Skeletal muscle tissue (tissue), 4 donors: Measurements from ENCODE around the gene GNG4. TPM values are rescaled to one million over a fixed set of nuclear protein-coding genes. Genes with fewer than 3 reads are reported as not detected.

Source experiments
- H3K27ac ChIP-seq: one replicate; pipeline ENCODE4 v1.7.0; 2013; ENCODE audit warnings: mild to moderate bottlenecking, low read depth, low read length, inconsistent platforms
- H3K27me3 ChIP-seq, 3 donors: one replicate each; pipeline ENCODE4 v1.7.0; 2013; ENCODE audit warnings: low read length in 3 of 3; ENCODE audit not compliant: control insufficient read depth in 3 of 3, insufficient read depth in 3 of 3
- H3K36me3 ChIP-seq, 3 donors: one replicate each; pipeline ENCODE4 v1.7.0; 2013; ENCODE audit warnings: low read length in 3 of 3; ENCODE audit not compliant: control insufficient read depth in 3 of 3, insufficient read depth in 3 of 3
- H3K4me1 ChIP-seq, 3 donors: one replicate each; pipeline ENCODE4 v1.7.0; 2013; ENCODE audit warnings: low read length in 3 of 3, mild to moderate bottlenecking in 3 of 3; ENCODE audit not compliant: control insufficient read depth in 3 of 3, insufficient read depth in 3 of 3
- H3K4me3 ChIP-seq, 3 donors: one replicate each; pipeline ENCODE4 v1.7.0; 2013; ENCODE audit warnings: low read length in 3 of 3
- H3K9ac ChIP-seq, 3 donors: one replicate each; pipeline ENCODE4 v1.7.0; 2013; ENCODE audit warnings: low read length in 3 of 3, mild to moderate bottlenecking in 3 of 3, moderate library complexity in 2 of 3, low read depth in 1 of 3
- H3K9me3 ChIP-seq, 3 donors: one replicate each; pipeline ENCODE4 v1.7.0; 2013; ENCODE audit warnings: low read length in 3 of 3; ENCODE audit not compliant: control insufficient read depth in 3 of 3
- total RNA-seq: library from RNA; depleted of rRNA; stranded (reverse); fragments of >200 nt; gene quantifications from one replicate; pipeline ENCODE4 v1.2.3, GENCODE V29; 2014
- donor health status: Osteomylitis.

The GNG4 gene
- total RNA-seq, 1 donor from 2014 or later: 1.0 TPM

GRCh38 chr1:235571482-235571881 lies 78.1 kb downstream of the GNG4 start:
- Histone ChIP-seq H3K4me3 (no peak overlapping the region), H3K9ac (no peak overlapping the region), H3K36me3 (no peaks in the 10 kb centered on the region), H3K27me3 (no peaks in the 10 kb centered on the region), H3K27ac (no peak overlapping the region), H3K4me1 (no peaks in the 10 kb centered on the region), H3K9me3 (no peaks in the 10 kb centered on the region)

- no peaks in the 10 kb centered on the region for H3K4me1 ChIP-seq
- no peak overlapping the region for H3K4me3 ChIP-seq
- H3K27me3 ChIP-seq: no peaks in the 10 kb centered on the region
- H3K36me3 ChIP-seq: no peaks in the 10 kb centered on the region
- no peaks in the 10 kb centered on the region for H3K9me3 ChIP-seq
- no peak overlapping the region for H3K9ac ChIP-seq
- no peak overlapping the region for H3K27ac ChIP-seq
Observed at GRCh38 chr1:235567812-235568503, 81.6 kb downstream of the GNG4 start.

GRCh38 chr1:235566084-235566483 lies 83.5 kb downstream of the GNG4 start:
- no peaks in the 10 kb centered on the region for H3K27me3 ChIP-seq
- H3K27ac ChIP-seq: no peak overlapping the region
- no peaks in the 10 kb centered on the region for H3K4me1 ChIP-seq
- no peaks in the 10 kb centered on the region for H3K9me3 ChIP-seq
- no peak overlapping the region for H3K9ac ChIP-seq
- H3K36me3 ChIP-seq: no peaks in the 10 kb centered on the region
- H3K4me3 ChIP-seq: no peak overlapping the region

- no peaks in the 10 kb centered on the region for H3K27me3 ChIP-seq
- H3K9me3 ChIP-seq: no peaks in the 10 kb centered on the region
- H3K4me1 ChIP-seq: no peaks in the 10 kb centered on the region
- H3K27ac ChIP-seq: no peak overlapping the region
- H3K9ac ChIP-seq: no peak overlapping the region
- no peaks in the 10 kb centered on the region for H3K36me3 ChIP-seq
- H3K4me3 ChIP-seq: no peak overlapping the region
Observed at GRCh38 chr1:235563513-235564061, 86.0 kb downstream of the GNG4 start.

- H3K4me3 ChIP-seq: no peak overlapping the region
- no peak overlapping the region for H3K27ac ChIP-seq
- H3K36me3 ChIP-seq: no peaks in the 10 kb centered on the region
- no peak overlapping the region for H3K9ac ChIP-seq
- H3K27me3 ChIP-seq: no peaks in the 10 kb centered on the region
- no peaks in the 10 kb centered on the region for H3K4me1 ChIP-seq
- H3K9me3 ChIP-seq: no peaks in the 10 kb centered on the region
Observed at GRCh38 chr1:235562589-235562988, 87.0 kb downstream of the GNG4 start.

- H3K9ac ChIP-seq: no peak overlapping the region
Observed at GRCh38 chr1:235558621-235559169, 90.9 kb downstream of the GNG4 start.

GRCh38 chr1:235557495-235557894 lies 92.1 kb downstream of the GNG4 start:
- H3K36me3 ChIP-seq: no peaks in the 10 kb centered on the region
- no peaks in the 10 kb centered on the region for H3K9me3 ChIP-seq
- H3K27me3 ChIP-seq: no peaks in the 10 kb centered on the region
- no peak overlapping the region for H3K27ac ChIP-seq
- H3K4me1 ChIP-seq: no peaks in the 10 kb centered on the region
- no peak overlapping the region for H3K9ac ChIP-seq
- H3K4me3 ChIP-seq: no peak overlapping the region

More at GRCh38 chr1:235558621-235559169, 90.9 kb downstream of the GNG4 start:
- H3K27me3 ChIP-seq: no peaks in the 10 kb centered on the region
- no peaks in the 10 kb centered on the region for H3K9me3 ChIP-seq
- H3K4me3 ChIP-seq: no peak overlapping the region
- no peaks in the 10 kb centered on the region for H3K4me1 ChIP-seq
- no peak overlapping the region for H3K27ac ChIP-seq
- no peaks in the 10 kb centered on the region for H3K36me3 ChIP-seq

- Histone ChIP-seq H3K9me3 (no peaks in the 10 kb centered on the region), H3K27me3 (no peaks in the 10 kb centered on the region), H3K4me3 (no peak overlapping the region)
Observed at GRCh38 chr1:235556807-235557206, 92.8 kb downstream of the GNG4 start.

GRCh38 chr1:235553112-235553551 lies 96.5 kb downstream of the GNG4 start:
- Histone ChIP-seq H3K4me3 (no peak overlapping the region), H3K4me1 (no peaks in the 10 kb centered on the region), H3K36me3 (no peaks in the 10 kb centered on the region), H3K27ac (no peak overlapping the region), H3K27me3 (peaks cover 0 to 6% (median 5%) of the 10 kb centered on the region in 3 donors), H3K9me3 (no peaks in the 10 kb centered on the region), H3K9ac (no peak overlapping the region)

More at GRCh38 chr1:235556807-235557206, 92.8 kb downstream of the GNG4 start:
- H3K36me3 ChIP-seq: no peaks in the 10 kb centered on the region
- no peaks in the 10 kb centered on the region for H3K4me1 ChIP-seq
- no peak overlapping the region for H3K27ac ChIP-seq
- H3K9ac ChIP-seq: no peak overlapping the region

- Histone ChIP-seq H3K36me3 (no peaks in the 10 kb centered on the region), H3K4me1 (no peaks in the 10 kb centered on the region), H3K27me3 (peaks cover 0 to 7% (median 7%) of the 10 kb centered on the region in 3 donors), H3K9ac (no peak overlapping the region), H3K27ac (no peak overlapping the region), H3K4me3 (no peak overlapping the region), H3K9me3 (no peaks in the 10 kb centered on the region)
Observed at GRCh38 chr1:235552146-235552716, 97.4 kb downstream of the GNG4 start.
